PC-9 (cell line): ENCODE data around the gene MGLL. TPM values are rescaled to one million over a fixed set of nuclear protein-coding genes. Genes with fewer than 3 reads are reported as not detected.

Experiments used
- BruUV-seq: library from RNA; stranded (reverse); fragments of 400-500 nt; replicated peaks from 2 replicates; lab custom pipeline; 2021; lab: Mats Ljungman, UMichigan
- CTCF ChIA-PET: fragments of 300-600 bp; sonication (Branson Sonifier 250); formaldehyde crosslinking; loops from one replicate; lab custom pipeline; 2022; ENCODE audit warnings: antibody characterized with exemption; lab: Charles Lee
- POLR2A ChIA-PET: fragments of 300-600 bp; sonication (Branson Sonifier 250); formaldehyde crosslinking; loops from one replicate; lab custom pipeline; 2022; ENCODE audit warnings: antibody characterized with exemption; ENCODE audit not compliant: unreplicated experiment; lab: Charles Lee
- DNase-seq, 2 experiments: peaks; one replicate each; pipeline versions ENCODE4 v3.0.0 to v3.0.0-alpha.2; 2015 to 2022; ENCODE audit warnings: mixed read lengths in 1 of 2
- H2AFZ ChIP-seq: fragments of 200-600 bp; sonication (generic); 2 replicates; pipeline ENCODE4 v1.8.1; 2017; ENCODE audit warnings: antibody characterized with exemption
- H3F3A ChIP-seq: fragments of 200-600 bp; sonication (generic); 2 replicates; pipeline ENCODE4 v1.8.1; 2017; ENCODE audit warnings: antibody characterized with exemption, mild to moderate bottlenecking, low read depth; ENCODE audit not compliant: insufficient read depth
- H3K27ac ChIP-seq: fragments of 200-600 bp; sonication (generic); 2 replicates; pipeline ENCODE4 v1.6.1; 2016; ENCODE audit warnings: mixed run types
- H3K27me3 ChIP-seq: fragments of 200-600 bp; sonication (generic); 2 replicates; pipeline ENCODE4 v1.6.1; 2016; ENCODE audit warnings: low read depth, mixed run types; ENCODE audit not compliant: insufficient read depth
- H3K36me3 ChIP-seq: fragments of 200-600 bp; sonication (generic); 2 replicates; pipeline ENCODE4 v1.6.1; 2016; ENCODE audit warnings: low read depth, mixed run types
- H3K4me1 ChIP-seq: fragments of 200-600 bp; sonication (generic); replicated peaks from 2 replicates; pipeline ENCODE4 v1.6.1; 2016; ENCODE audit warnings: mixed run types; ENCODE audit not compliant: insufficient read depth
- H3K4me2 ChIP-seq: fragments of 200-600 bp; sonication (generic); 2 replicates; pipeline ENCODE4 v1.6.1; 2017; ENCODE audit warnings: mixed run types
- H3K4me3 ChIP-seq: fragments of 200-600 bp; sonication (generic); 2 replicates; pipeline ENCODE4 v1.6.1; 2016; ENCODE audit warnings: mixed run types
- H3K79me2 ChIP-seq: fragments of 200-600 bp; sonication (generic); 2 replicates; pipeline ENCODE4 v1.6.1; 2017; ENCODE audit warnings: low read depth, mixed run types
- H3K9me2 ChIP-seq: fragments of 200-600 bp; sonication (generic); 2 replicates; pipeline ENCODE4 v1.8.1; 2017; ENCODE audit warnings: mild to moderate bottlenecking; ENCODE audit not compliant: insufficient read depth
- H3K9me3 ChIP-seq: fragments of 200-600 bp; sonication (generic); 2 replicates; pipeline ENCODE4 v1.8.1; 2016; ENCODE audit warnings: low read depth; ENCODE audit not compliant: insufficient read depth
- H4K20me1 ChIP-seq: fragments of 200-600 bp; sonication (generic); 2 replicates; pipeline ENCODE4 v1.8.1; 2017; ENCODE audit not compliant: insufficient read depth
- CTCF ChIP-seq: fragments of 200-600 bp; sonication (generic); conservative IDR thresholded peaks from 2 replicates; pipeline ENCODE4 v1.6.1; 2017; ENCODE audit warnings: mixed run types, antibody characterized with exemption, mild to moderate bottlenecking, moderate library complexity
- EZH2 ChIP-seq: fragments of 200-600 bp; sonication (generic); IDR thresholded peaks from 2 replicates; pipeline ENCODE4 v1.8.0; 2017; ENCODE audit warnings: antibody characterized with exemption, low read depth
- intact Hi-C: fragments of 100-400 bp; cut with micrococcal nuclease; formaldehyde crosslinking; loops from one replicate; pipeline ENCODE4 v1.10.0; 2022; ENCODE audit not compliant: unreplicated experiment
- total RNA-seq: library from RNA; stranded (reverse); gene quantifications from 2 replicates; pipeline ENCODE4 v1.2.3, GENCODE V29; 2021

MGLL gene
- total RNA-seq, 1 experiment from 2014 or later: 30.7 TPM

GRCh38 chr3:127763816-127764215, 58.5 kb downstream of the MGLL start:
- no peaks in the 10 kb centered on the region for H3K27me3 ChIP-seq
- no peaks in the 10 kb centered on the region for H4K20me1 ChIP-seq
- TF ChIP-seq EZH2: no peak
- TF ChIP-seq CTCF: no peak
- H3K79me2 ChIP-seq: no peaks in the 10 kb centered on the region
- 0 out of 2 replicates have a peak, but pooled peaks cover 4% of the 10 kb centered on the region for H3K36me3 ChIP-seq
- H3F3A ChIP-seq: peaks cover 16% of the 10 kb centered on the region
- ChIA-PET CTCF (interaction anchor here (0.6 kb wide), 2 partner anchors 28 to 301 kb away, joined by 3 to 4 read pairs; no protein-coding TSS in a partner anchor), POLR2A (interaction anchor here (0.6 kb wide), 1 partner anchor 18 kb away, joined by 4 read pairs; no protein-coding TSS in a partner anchor)
- H3K4me2 ChIP-seq: no peak overlapping the region
- H3K9me2 ChIP-seq: no peaks in the 10 kb centered on the region
- no peak overlapping the region for H3K4me3 ChIP-seq
- intact Hi-C loops: no loop called here
- H3K27ac ChIP-seq: no peak overlapping the region
- BruUV-seq: no TSS peak
- H2AFZ ChIP-seq: no peak overlapping the region
- H3K9me3 ChIP-seq: peaks cover 9% of the 10 kb centered on the region; the same call in 1 of the 2 replicates
- H3K4me1 ChIP-seq: peaks cover 14% of the 10 kb centered on the region
- no peak for DNase-seq

- H2AFZ ChIP-seq: no peak overlapping the region
- H3K27ac ChIP-seq: no peak overlapping the region
- POLR2A ChIA-PET: interaction anchor here (0.6 kb wide), 1 partner anchor 1509 kb away, joined by 4 read pairs; no protein-coding TSS in a partner anchor
Observed at GRCh38 chr3:127763337-127763736, 59.0 kb downstream of the MGLL start.

GRCh38 chr3:127762787-127763105, 59.6 kb downstream of the MGLL start:
- no peak for DNase-seq
- H3K4me3 ChIP-seq: no peak overlapping the region
- BruUV-seq: no TSS peak
- no peak overlapping the region for H2AFZ ChIP-seq
- no peaks in the 10 kb centered on the region for H3K79me2 ChIP-seq
- POLR2A ChIA-PET: interaction anchor here (0.6 kb wide), 1 partner anchor 1510 kb away, joined by 4 read pairs; no protein-coding TSS in a partner anchor
- 0 out of 2 replicates have a peak, but pooled peaks cover 4% of the 10 kb centered on the region for H3K36me3 ChIP-seq
- no peak for TF ChIP-seq CTCF
- TF ChIP-seq EZH2: no peak
- H3K27me3 ChIP-seq: no peaks in the 10 kb centered on the region
- no peak overlapping the region for H3K27ac ChIP-seq
- intact Hi-C loops: no loop called here
- H3K9me2 ChIP-seq: no peaks in the 10 kb centered on the region
- H3K9me3 ChIP-seq: peaks cover 7% of the 10 kb centered on the region; the same call in 1 of the 2 replicates
- CTCF ChIA-PET: no interaction called here
- H3F3A ChIP-seq: peaks cover 7% of the 10 kb centered on the region; the same call in 1 of the 2 replicates
- H3K4me2 ChIP-seq: no peak overlapping the region
- H3K4me1 ChIP-seq: peaks cover 4% of the 10 kb centered on the region
- no peaks in the 10 kb centered on the region for H4K20me1 ChIP-seq

More at GRCh38 chr3:127763337-127763736, 59.0 kb downstream of the MGLL start:
- Histone ChIP-seq H3K36me3 (0 out of 2 replicates have a peak, but pooled peaks cover 4% of the 10 kb centered on the region), H3K4me3 (no peak overlapping the region), H3F3A (peaks cover 13% of the 10 kb centered on the region), H4K20me1 (no peaks in the 10 kb centered on the region), H3K27me3 (no peaks in the 10 kb centered on the region), H3K9me3 (peaks cover 9% of the 10 kb centered on the region; the same call in 1 of the 2 replicates), H3K4me2 (no peak overlapping the region), H3K79me2 (no peaks in the 10 kb centered on the region), H3K4me1 (peaks cover 10% of the 10 kb centered on the region), H3K9me2 (no peaks in the 10 kb centered on the region)
- BruUV-seq: no TSS peak
- CTCF ChIA-PET: no interaction called here
- no peak for DNase-seq
- TF ChIP-seq CTCF: no peak
- TF ChIP-seq EZH2: no peak
- intact Hi-C loops: no loop called here
